ENCODE measurements around the gene POU2AF1. TPM values are rescaled to one million over a fixed set of nuclear protein-coding genes. Genes with fewer than 3 reads are reported as not detected.

POU2AF1 gene
- total RNA-seq, 1 donor from 2014 or later, result not detected

DNA sequence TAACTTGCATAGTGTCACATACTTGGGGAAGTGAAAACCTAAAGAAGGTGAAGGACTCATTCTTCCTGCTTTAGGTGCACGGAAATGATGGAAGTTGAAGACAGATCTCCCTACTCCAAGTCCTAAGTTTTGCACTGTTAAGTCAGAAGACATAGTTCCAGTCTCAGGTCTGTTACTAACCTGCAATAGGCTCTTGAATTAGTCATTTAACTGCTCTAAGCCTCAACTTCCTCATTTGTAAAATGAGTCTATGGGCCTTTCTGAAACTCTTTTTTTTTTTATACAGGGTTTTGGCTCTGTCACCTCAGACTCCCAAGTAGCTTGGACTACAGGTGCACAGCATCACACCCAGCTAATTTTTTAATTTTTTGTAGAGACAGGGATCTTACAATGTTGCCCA, 30.8 kb upstream of the POU2AF1 start:
- Mint-ChIP-seq H3K27me3 (ENCODE audit: unreplicated experiment) (peaks cover 27% of the 10 kb centered on the region), H3K36me3 (ENCODE audit: unreplicated experiment) (no peaks in the 10 kb centered on the region), H3K4me1 (ENCODE audit: unreplicated experiment) (no peaks in the 10 kb centered on the region), H3K9me3 (ENCODE audit: unreplicated experiment) (no peaks in the 10 kb centered on the region), H3K4me3 (ENCODE audit: unreplicated experiment) (no peak overlapping the region), H3K27ac (ENCODE audit: unreplicated experiment) (no peak overlapping the region)
- TF ChIP-seq, protein P1, sequence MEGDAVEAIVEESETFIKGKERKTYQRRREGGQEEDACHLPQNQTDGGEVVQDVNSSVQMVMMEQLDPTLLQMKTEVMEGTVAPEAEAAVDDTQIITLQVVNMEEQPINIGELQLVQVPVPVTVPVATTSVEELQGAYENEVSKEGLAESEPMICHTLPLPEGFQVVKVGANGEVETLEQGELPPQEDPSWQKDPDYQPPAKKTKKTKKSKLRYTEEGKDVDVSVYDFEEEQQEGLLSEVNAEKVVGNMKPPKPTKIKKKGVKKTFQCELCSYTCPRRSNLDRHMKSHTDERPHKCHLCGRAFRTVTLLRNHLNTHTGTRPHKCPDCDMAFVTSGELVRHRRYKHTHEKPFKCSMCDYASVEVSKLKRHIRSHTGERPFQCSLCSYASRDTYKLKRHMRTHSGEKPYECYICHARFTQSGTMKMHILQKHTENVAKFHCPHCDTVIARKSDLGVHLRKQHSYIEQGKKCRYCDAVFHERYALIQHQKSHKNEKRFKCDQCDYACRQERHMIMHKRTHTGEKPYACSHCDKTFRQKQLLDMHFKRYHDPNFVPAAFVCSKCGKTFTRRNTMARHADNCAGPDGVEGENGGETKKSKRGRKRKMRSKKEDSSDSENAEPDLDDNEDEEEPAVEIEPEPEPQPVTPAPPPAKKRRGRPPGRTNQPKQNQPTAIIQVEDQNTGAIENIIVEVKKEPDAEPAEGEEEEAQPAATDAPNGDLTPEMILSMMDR (IDR thresholded peaks at IDR 0.05), result no peak
- no peak for DNase-seq (ENCODE audit: extremely low spot score, unreplicated experiment)

DNA sequence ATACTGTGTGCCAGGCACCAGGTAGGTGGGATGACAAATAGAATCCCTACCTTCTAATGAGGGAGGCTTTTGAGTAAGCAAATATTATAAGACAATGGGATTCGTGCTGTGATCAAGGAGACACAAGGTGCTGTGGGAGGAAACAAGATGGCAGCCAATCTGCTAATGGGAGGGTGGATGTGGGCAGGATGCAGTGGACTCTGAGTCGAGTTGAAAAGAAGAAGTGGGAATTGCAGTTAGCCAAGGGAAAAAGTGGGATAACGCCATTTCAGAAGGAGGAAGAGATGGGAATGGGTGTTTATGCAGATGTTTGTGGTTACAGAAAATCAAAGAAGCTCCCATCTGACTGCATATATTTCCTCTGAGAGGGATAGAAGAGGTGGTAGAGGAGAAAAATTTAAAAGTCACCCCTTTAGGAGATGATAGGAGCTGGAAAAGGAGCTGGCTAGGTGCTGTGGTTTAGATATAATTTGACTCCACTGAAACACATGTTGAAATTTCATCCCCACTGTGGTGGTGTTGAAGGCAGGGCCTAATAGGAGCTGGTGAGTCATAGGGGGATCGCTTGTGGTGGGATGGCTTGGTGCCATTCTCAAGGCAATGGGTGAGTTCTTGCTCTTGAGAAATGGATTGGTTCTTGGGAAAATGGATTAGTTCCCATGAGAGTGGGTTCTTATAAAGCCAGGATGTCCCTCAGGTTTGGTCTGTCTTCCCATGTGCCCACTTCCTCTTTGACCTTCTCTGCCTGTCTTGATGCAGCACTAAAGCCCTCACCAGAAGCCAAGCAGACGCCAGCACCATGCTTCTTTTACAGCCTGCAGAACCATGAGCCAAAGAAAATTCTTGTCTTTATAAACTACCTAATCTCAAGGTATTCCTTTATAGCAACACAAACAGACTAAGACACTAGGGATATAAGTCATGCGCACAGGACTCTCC, 30.0 kb upstream of the POU2AF1 start:
- peak; percentile 13 for DNase-seq (ENCODE audit: extremely low spot score, unreplicated experiment)

DNA sequence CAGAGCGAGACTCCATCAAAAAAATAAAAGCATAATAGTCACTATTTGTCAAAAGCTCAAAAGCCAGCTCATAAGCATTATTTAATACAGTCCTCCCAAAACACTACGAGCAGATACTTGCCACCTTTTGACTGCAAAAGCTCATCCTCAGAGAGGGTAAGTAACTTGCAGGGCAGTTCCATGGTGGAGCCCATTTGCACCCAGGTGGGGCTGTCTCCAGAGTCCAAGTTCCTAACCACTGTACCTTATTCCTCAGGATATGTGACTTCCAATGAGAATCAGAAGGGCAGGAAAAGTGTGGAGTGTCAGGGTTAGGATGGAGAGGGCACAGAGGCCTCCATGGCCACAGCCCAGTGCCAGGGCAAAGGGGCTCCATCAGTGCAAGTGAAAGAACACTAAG, 28.6 kb upstream of the POU2AF1 start:
- H3K27me3 Mint-ChIP-seq (ENCODE audit: unreplicated experiment), result peaks cover 21% of the 10 kb centered on the region
- TF ChIP-seq, protein P1 (IDR thresholded peaks at IDR 0.05), result no peak
- DNase-seq (ENCODE audit: extremely low spot score, unreplicated experiment), result no peak
- H3K4me1 Mint-ChIP-seq (ENCODE audit: unreplicated experiment), result no peaks in the 10 kb centered on the region
- no peaks in the 10 kb centered on the region for H3K36me3 Mint-ChIP-seq (ENCODE audit: unreplicated experiment)
- H3K4me3 Mint-ChIP-seq (ENCODE audit: unreplicated experiment), result no peak overlapping the region
- no peak overlapping the region for H3K27ac Mint-ChIP-seq (ENCODE audit: unreplicated experiment)
- H3K9me3 Mint-ChIP-seq (ENCODE audit: unreplicated experiment), result no peaks in the 10 kb centered on the region

More for the DNA sequence above, 30.0 kb upstream of the POU2AF1 start:
- Mint-ChIP-seq H3K4me1 (ENCODE audit: unreplicated experiment) (no peaks in the 10 kb centered on the region), H3K9me3 (ENCODE audit: unreplicated experiment) (no peaks in the 10 kb centered on the region), H3K27ac (ENCODE audit: unreplicated experiment) (no peak overlapping the region), H3K4me3 (ENCODE audit: unreplicated experiment) (no peak overlapping the region), H3K36me3 (ENCODE audit: unreplicated experiment) (no peaks in the 10 kb centered on the region), H3K27me3 (ENCODE audit: unreplicated experiment) (peaks cover 27% of the 10 kb centered on the region)
- TF ChIP-seq, protein P1 (IDR thresholded peaks at IDR 0.05), result no peak

DNA sequence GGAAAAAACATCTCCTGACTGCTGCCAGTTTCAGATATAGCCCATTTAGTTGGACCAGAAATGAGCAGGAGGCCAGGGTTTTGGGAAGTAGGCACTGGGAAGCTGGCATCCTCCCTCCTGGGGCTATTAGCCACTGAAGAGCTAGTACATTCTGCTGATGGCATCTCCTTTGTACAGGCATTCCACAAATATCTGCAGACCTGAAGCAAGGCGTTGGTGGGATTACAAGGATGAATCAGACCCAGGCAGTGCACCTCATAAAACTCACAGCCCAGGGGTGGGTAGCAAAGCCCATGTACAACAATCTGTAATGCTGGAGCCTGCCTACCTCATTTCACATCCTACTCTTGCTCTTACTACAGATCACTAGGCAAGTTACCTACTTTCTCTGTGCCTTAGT, 27.5 kb upstream of the POU2AF1 start:
- DNase-seq (ENCODE audit: extremely low spot score, unreplicated experiment), result no peak
- TF ChIP-seq, protein P1 (IDR thresholded peaks at IDR 0.05), result no peak
- Mint-ChIP-seq H3K4me3 (ENCODE audit: unreplicated experiment) (no peak overlapping the region), H3K4me1 (ENCODE audit: unreplicated experiment) (no peaks in the 10 kb centered on the region), H3K27ac (ENCODE audit: unreplicated experiment) (no peak overlapping the region), H3K9me3 (ENCODE audit: unreplicated experiment) (no peaks in the 10 kb centered on the region), H3K36me3 (ENCODE audit: unreplicated experiment) (no peaks in the 10 kb centered on the region), H3K27me3 (ENCODE audit: unreplicated experiment) (peaks cover 21% of the 10 kb centered on the region)

DNA sequence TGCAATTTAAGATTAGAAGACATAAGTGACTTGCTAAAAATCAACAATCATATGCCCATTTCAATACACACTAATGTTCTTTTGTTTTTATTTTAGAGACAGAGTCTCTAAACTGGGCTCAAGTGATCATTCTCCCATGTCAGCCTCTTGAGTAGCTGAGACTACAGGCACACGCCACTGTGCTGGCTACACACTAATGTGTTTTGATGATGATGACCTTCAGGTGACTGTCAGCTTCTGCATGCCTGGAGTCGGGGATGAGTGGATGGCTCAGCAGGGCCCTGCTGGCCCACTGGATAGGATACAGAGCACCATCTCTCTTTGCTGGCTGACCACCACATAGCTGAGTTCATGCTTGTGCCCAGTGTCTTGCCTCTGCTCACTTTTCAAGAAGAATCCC, 27.0 kb upstream of the POU2AF1 start:
- TF ChIP-seq, protein P1 (IDR thresholded peaks at IDR 0.05), result no peak

More for the DNA sequence above, 27.0 kb upstream of the POU2AF1 start:
- H3K9me3 Mint-ChIP-seq (ENCODE audit: unreplicated experiment), result no peaks in the 10 kb centered on the region
- H3K4me1 Mint-ChIP-seq (ENCODE audit: unreplicated experiment), result no peaks in the 10 kb centered on the region
- H3K27me3 Mint-ChIP-seq (ENCODE audit: unreplicated experiment), result peaks cover 17% of the 10 kb centered on the region
- no peak for DNase-seq (ENCODE audit: extremely low spot score, unreplicated experiment)
- no peak overlapping the region for H3K27ac Mint-ChIP-seq (ENCODE audit: unreplicated experiment)
- H3K4me3 Mint-ChIP-seq (ENCODE audit: unreplicated experiment), result no peak overlapping the region
- H3K36me3 Mint-ChIP-seq (ENCODE audit: unreplicated experiment), result no peaks in the 10 kb centered on the region
